ENCODE results near the gene SSBP2. TPM values are rescaled to one million over a fixed set of nuclear protein-coding genes. Genes with fewer than 3 reads are reported as not detected.

The SSBP2 gene
- total RNA-seq, 1 experiment from 2014 or later: 5.2 TPM

GRCh38 chr5:81786496-81786895, 35.6 kb upstream of the SSBP2 start:
- H3K4me3 ChIP-seq (replicated peaks in 1 of 2; ENCODE audit: low read depth in 1 of 2, low read length in 2 of 2): no peak overlapping the region
- H3K36me3 ChIP-seq (ENCODE audit: control insufficient read depth in 1 of 2, insufficient read depth in 2 of 2, low read length in 2 of 2): no peaks in the 10 kb centered on the region
- no TSS peak for BruUV-seq (replicated peaks)
- no peak overlapping the region for H3K27ac ChIP-seq (ENCODE audit: low read depth, low read length)
- ATAC-seq (no peak), DNase-seq (ENCODE audit: low read depth, low spot score) (no peak)
- intact Hi-C loops (cut with micrococcal nuclease): no loop called here
- no peaks in the 10 kb centered on the region for H4K20me1 ChIP-seq (ENCODE audit: insufficient read depth)
- CTCF ChIA-PET: no interaction called here
- peaks cover 4% of the 10 kb centered on the region; the same call in 1 of the 2 replicates for H3K9me2 ChIP-seq (ENCODE audit: insufficient read depth)
- no peak overlapping the region for H2AFZ ChIP-seq (ENCODE audit: low read depth, low read length, poor library complexity, severe bottlenecking)
- no peaks in the 10 kb centered on the region for H3K27me3 ChIP-seq (ENCODE audit: insufficient read depth, low read length)
- no peaks in the 10 kb centered on the region for H3K79me2 ChIP-seq (ENCODE audit: insufficient read depth, low read length)
- RAD21 ChIA-PET (ENCODE audit: low non-redundant PET in 1 of 2, low total read pairs in 2 of 2, uncharacterized antibody in 2 of 2, unreplicated experiment in 2 of 2): no interaction called here
- no peak overlapping the region for H3K4me2 ChIP-seq (ENCODE audit: low read length)
- no peaks in the 10 kb centered on the region for H3K9me3 ChIP-seq (ENCODE audit: control insufficient read depth in 1 of 2, insufficient read depth in 1 of 2, low read depth in 1 of 2, low read length in 2 of 2)
- H3K9ac ChIP-seq (ENCODE audit: low read length): no peak overlapping the region
- POLR2A ChIA-PET: interaction anchor here (0.8 kb wide), 1 partner anchor 35 kb away, joined by 3 read pairs; no protein-coding TSS in a partner anchor
- TF ChIP-seq JUND (IDR thresholded peaks at IDR 0.05) (no peak), CEBPB (IDR thresholded peaks at IDR 0.05; ENCODE audit: low read depth) (no peak), ATF3 (IDR thresholded peaks at IDR 0.05) (no peak), CBX3 (IDR thresholded peaks at IDR 0.05; ENCODE audit: low read depth) (no peak), SIN3A (IDR thresholded peaks at IDR 0.05; ENCODE audit: low read depth) (no peak), ZNF274 (IDR thresholded peaks at IDR 0.05; ENCODE audit: low read depth, low read length) (no peak), POLR2A (IDR thresholded peaks at IDR 0.05; ENCODE audit: borderline replicate concordance, extremely low read depth, insufficient read depth, insufficient read length) (no peak), YY1 (IDR thresholded peaks at IDR 0.05; ENCODE audit: extremely low read depth, insufficient replicate concordance, low read depth, low read length) (no peak), FOSL1 (IDR thresholded peaks at IDR 0.05; ENCODE audit: low read depth) (no peak), REST (IDR thresholded peaks at IDR 0.05; ENCODE audit: low read depth) (no peak), TCF7L2 (IDR thresholded peaks at IDR 0.05; ENCODE audit: borderline replicate concordance, extremely low read depth, insufficient read depth, insufficient read length) (no peak), ELF1 (IDR thresholded peaks at IDR 0.05; ENCODE audit: borderline replicate concordance, low read depth) (no peak), ZBTB33 (IDR thresholded peaks at IDR 0.05; ENCODE audit: extremely low read depth, insufficient replicate concordance, low read length) (no peak), SP1 (IDR thresholded peaks at IDR 0.05; ENCODE audit: low read depth) (no peak), CTCF (IDR thresholded peaks at IDR 0.05 in 2 of 3, conservative IDR thresholded peaks at IDR 0.05 in 1 of 3; ENCODE audit: borderline replicate concordance in 1 of 3, insufficient read depth in 1 of 3, low read depth in 2 of 3, low read length in 2 of 3) (no peak), POLR2AphosphoS5 (IDR thresholded peaks at IDR 0.05; ENCODE audit: low read depth, low read length) (no peak), MAX (IDR thresholded peaks at IDR 0.05) (no peak), ZFX (IDR thresholded peaks at IDR 0.05) (no peak), EZH2phosphoT487 (IDR thresholded peaks at IDR 0.05; ENCODE audit: borderline replicate concordance) (no peak), EZH2 (IDR thresholded peaks at IDR 0.05) (no peak)
- H3K4me1 ChIP-seq (ENCODE audit: control insufficient read depth in 1 of 2, insufficient read depth in 2 of 2, low read length in 2 of 2): peaks cover 9% of the 10 kb centered on the region in 2 experiments

Measured in HCT116 (cell line).